Hepatocyte (in vitro differentiated cells): ENCODE measurements around the gene SHANK2. TPM values are rescaled to one million over a fixed set of nuclear protein-coding genes. Genes with fewer than 3 reads are reported as not detected.

Source experiments
- DNase-seq: peaks from one replicate; pipeline ENCODE4 v3.0.0-alpha.2; 2016; ENCODE audit warnings: low spot score
- H2AFZ ChIP-seq: fragments of 200-600 bp; sonication (generic); 2 replicates; pipeline ENCODE4 v1.6.0; 2016; ENCODE audit warnings: antibody characterized with exemption, mild to moderate bottlenecking
- H3K27ac ChIP-seq: fragments of 200-600 bp; sonication (generic); 2 replicates; pipeline ENCODE4 v1.5.1; 2016; ENCODE audit warnings: mild to moderate bottlenecking
- H3K27me3 ChIP-seq: fragments of 200-600 bp; sonication (generic); 2 replicates; pipeline ENCODE4 v1.6.1; 2016
- H3K36me3 ChIP-seq: fragments of 200-600 bp; sonication (generic); replicated peaks from 2 replicates; pipeline ENCODE4 v1.5.1; 2016; ENCODE audit warnings: low read depth; ENCODE audit not compliant: insufficient read depth
- H3K4me1 ChIP-seq: fragments of 200-600 bp; sonication (generic); 2 replicates; pipeline ENCODE4 v1.5.1; 2016; ENCODE audit warnings: mild to moderate bottlenecking, moderate library complexity; ENCODE audit not compliant: insufficient read depth
- H3K4me2 ChIP-seq: fragments of 200-600 bp; sonication (generic); 2 replicates; pipeline ENCODE4 v1.6.0; 2016
- H3K4me3 ChIP-seq: fragments of 200-600 bp; sonication (generic); 2 replicates; pipeline ENCODE4 v1.5.1; 2016; ENCODE audit warnings: mild to moderate bottlenecking
- H3K79me2 ChIP-seq: fragments of 200-600 bp; sonication (generic); 2 replicates; pipeline ENCODE4 v1.6.0; 2017; ENCODE audit warnings: mild to moderate bottlenecking
- H3K9me2 ChIP-seq: fragments of 200-600 bp; sonication (generic); replicated peaks from 2 replicates; pipeline ENCODE4 v1.6.0; 2017; ENCODE audit warnings: mild to moderate bottlenecking; ENCODE audit not compliant: insufficient read depth
- H3K9me3 ChIP-seq: fragments of 200-600 bp; sonication (generic); 2 replicates; pipeline ENCODE4 v1.5.1; 2016; ENCODE audit warnings: low read depth, mild to moderate bottlenecking
- H4K20me1 ChIP-seq: fragments of 200-600 bp; sonication (generic); 2 replicates; pipeline ENCODE4 v1.6.0; 2016; ENCODE audit warnings: mild to moderate bottlenecking; ENCODE audit not compliant: insufficient read depth, poor library complexity, severe bottlenecking
- CTCF ChIP-seq: fragments of 200-600 bp; sonication (generic); IDR thresholded peaks from 2 replicates; pipeline ENCODE4 v1.5.1; 2016; ENCODE audit warnings: antibody characterized with exemption, mild to moderate bottlenecking; ENCODE audit not compliant: poor library complexity
- EZH2 ChIP-seq: fragments of 200-600 bp; sonication (generic); IDR thresholded peaks from 2 replicates; pipeline ENCODE4 v1.6.1; 2016; ENCODE audit warnings: antibody characterized with exemption, mild to moderate bottlenecking, borderline replicate concordance
- EZH2phosphoT487 ChIP-seq: fragments of 200-600 bp; sonication (generic); IDR thresholded peaks from one replicate; pipeline ENCODE4 v1.6.1; 2018; ENCODE audit warnings: antibody characterized with exemption, mild to moderate bottlenecking, low read depth, moderate library complexity; ENCODE audit not compliant: unreplicated experiment, severe bottlenecking
- WGBS: methylation state at CpG from one replicate; pipeline ENCODE4 v1.1.6; 2016; ENCODE audit warnings: low lambda C conversion rate; ENCODE audit errors: missing lambda C conversion rate; 5-methylcytosine and 5-hydroxymethylcytosine counted together
- polyA plus RNA-seq: library from polyadenylated mRNA; unstranded; fragments of >200 nt; fragmentation: Nextera tagmentation; extraction: Ambion mirVana; gene quantifications from 2 replicates; pipeline ENCODE4 v1.2.1, GENCODE V29; 2016
- total RNA-seq: library from RNA; depleted of rRNA; stranded (reverse); fragments of >200 nt; gene quantifications from 2 replicates; pipeline ENCODE4 v1.2.3, GENCODE V29; 2014

Gene SHANK2
- total RNA-seq = 11.9 and 17.3 TPM in 2 replicates
- polyA plus RNA-seq = 18.2 and 20.7 TPM in 2 replicates

GRCh38 chr11:71252269-71252769, at the start of gene SHANK2:
TSS of gene SHANK2 (minus strand) at chr11:71252577. CDS start at chr11:71147326, 105,251 bp downstream.
- peak within 1 kb of the TSS; percentile 93 for H3K4me3 ChIP-seq
- DNase-seq = peak; percentile 83
- H3K27ac ChIP-seq = peak within 1 kb of the TSS; percentile 98
- WGBS = under 1% methylated on average over 17 of the region's 70 CpGs
- no peak for TF ChIP-seq EZH2
- H3K4me2 ChIP-seq = peak within 1 kb of the TSS; percentile 91
- peaks cover 40% of the 10 kb centered on the region for H3K79me2 ChIP-seq
- H3K9me2 ChIP-seq = no peaks in the 10 kb centered on the region
- H3K4me1 ChIP-seq = peaks cover 35% of the 10 kb centered on the region
- H3K36me3 ChIP-seq = no peaks in the 10 kb centered on the region
- no peaks in the 10 kb centered on the region for H3K27me3 ChIP-seq
- no peaks in the 10 kb centered on the region for H3K9me3 ChIP-seq
- H2AFZ ChIP-seq = peak within 1 kb of the TSS; percentile 75
- no peaks in the 10 kb centered on the region for H4K20me1 ChIP-seq

- Histone ChIP-seq H3K9me3 (no peaks in the 10 kb centered on the region), H3K4me2 (no peak overlapping the region), H3K36me3 (no peaks in the 10 kb centered on the region), H3K4me3 (no peak overlapping the region), H3K9me2 (no peaks in the 10 kb centered on the region), H3K27me3 (no peaks in the 10 kb centered on the region), H3K27ac (no peak overlapping the region), H2AFZ (no peak overlapping the region), H3K79me2 (no peaks in the 10 kb centered on the region), H4K20me1 (no peaks in the 10 kb centered on the region), H3K4me1 (peaks cover 7% of the 10 kb centered on the region)
- WGBS = 71% methylated on average over 15 of the region's 17 CpGs
- no peak for DNase-seq
- TF ChIP-seq CTCF (no peak), EZH2phosphoT487 (no peak), EZH2 (no peak)
Observed at GRCh38 chr11:71301858-71302533, 49.6 kb upstream of the SHANK2 start.

GRCh38 chr11:71301046-71301857, 48.9 kb upstream of the SHANK2 start:
- Histone ChIP-seq H3K9me3 (no peaks in the 10 kb centered on the region), H3K9me2 (no peaks in the 10 kb centered on the region), H3K4me3 (no peak overlapping the region), H2AFZ (no peak overlapping the region), H3K79me2 (no peaks in the 10 kb centered on the region), H3K4me1 (peaks cover 5% of the 10 kb centered on the region), H3K27me3 (no peaks in the 10 kb centered on the region), H3K27ac (no peak overlapping the region), H4K20me1 (no peaks in the 10 kb centered on the region), H3K4me2 (no peak overlapping the region), H3K36me3 (no peaks in the 10 kb centered on the region)
- DNase-seq = no peak
- 89% methylated on average over 19 of the region's 19 CpGs for WGBS
- no peak for TF ChIP-seq EZH2phosphoT487
- no peak for TF ChIP-seq EZH2

GRCh38 chr11:71300187-71300586, 47.8 kb upstream of the SHANK2 start:
- peak overlapping the region; percentile 63 for H3K27ac ChIP-seq
- H3K27me3 ChIP-seq = no peaks in the 10 kb centered on the region
- peaks cover 5% of the 10 kb centered on the region for H3K4me1 ChIP-seq
- no peaks in the 10 kb centered on the region for H3K9me2 ChIP-seq
- H2AFZ ChIP-seq = no peak overlapping the region
- no peak overlapping the region for H3K4me3 ChIP-seq
- 93% methylated on average over 8 of the region's 8 CpGs for WGBS
- H4K20me1 ChIP-seq = no peaks in the 10 kb centered on the region
- no peak for TF ChIP-seq EZH2
- TF ChIP-seq CTCF = no peak
- no peak for TF ChIP-seq EZH2phosphoT487
- H3K79me2 ChIP-seq = no peaks in the 10 kb centered on the region
- DNase-seq = no peak
- H3K4me2 ChIP-seq = no peak overlapping the region
- no peaks in the 10 kb centered on the region for H3K9me3 ChIP-seq
- H3K36me3 ChIP-seq = no peaks in the 10 kb centered on the region
